ENCODE results near the gene EHD4.

EHD4 gene

GRCh38 chr15:41955100-41955499 lies 17.3 kb downstream of the EHD4 start:
- DNase-seq = no peak

GRCh38 chr15:41954036-41954435 lies 18.3 kb downstream of the EHD4 start:
- DNase-seq = no peak

GRCh38 chr15:41952013-41952563 lies 20.3 kb downstream of the EHD4 start:
- no peak for DNase-seq

- DNase-seq = no peak
Measured at GRCh38 chr15:41951571-41951970, 20.8 kb downstream of the EHD4 start.

GRCh38 chr15:41950489-41950888 lies 21.9 kb downstream of the EHD4 start:
- DNase-seq = no peak

- no peak for DNase-seq
Measured at GRCh38 chr15:41950127-41950483, 22.3 kb downstream of the EHD4 start.

GRCh38 chr15:41949401-41950126 lies 22.8 kb downstream of the EHD4 start:
- no peak for DNase-seq

GRCh38 chr15:41948490-41948889 lies 23.9 kb downstream of the EHD4 start:
- no peak for DNase-seq

- no peak for DNase-seq
Measured at GRCh38 chr15:41946970-41947369, 25.4 kb downstream of the EHD4 start.

GRCh38 chr15:41945731-41946130 lies 26.6 kb downstream of the EHD4 start:
- no peak for DNase-seq

GRCh38 chr15:41945221-41945620 lies 27.1 kb downstream of the EHD4 start:
- no peak for DNase-seq

- peak; percentile 82 for DNase-seq
Measured at GRCh38 chr15:41944313-41944940, 27.9 kb downstream of the EHD4 start.

GRCh38 chr15:41943543-41944312 lies 28.6 kb downstream of the EHD4 start:
- DNase-seq = no peak

GRCh38 chr15:41942886-41943285 lies 29.5 kb downstream of the EHD4 start:
- DNase-seq = no peak

GRCh38 chr15:41941644-41942415 lies 30.5 kb downstream of the EHD4 start:
- DNase-seq = no peak

GRCh38 chr15:41940441-41940857 lies 31.9 kb downstream of the EHD4 start:
- DNase-seq = peak; percentile 71

- DNase-seq = no peak
Measured at GRCh38 chr15:41939986-41940385, 32.4 kb downstream of the EHD4 start.

GRCh38 chr15:41937568-41937923 lies 34.8 kb downstream of the EHD4 start:
- DNase-seq = no peak

GRCh38 chr15:41936649-41937567 lies 35.4 kb downstream of the EHD4 start:
- DNase-seq = no peak

GRCh38 chr15:41936155-41936554 lies 36.2 kb downstream of the EHD4 start:
- DNase-seq = no peak

GRCh38 chr15:41935566-41936020 lies 36.8 kb downstream of the EHD4 start:
- DNase-seq = no peak

GRCh38 chr15:41934843-41935242 lies 37.5 kb downstream of the EHD4 start:
- peak; percentile 45 for DNase-seq
